ENCODE measurements around the gene FGFBP1.

Gene FGFBP1

GRCh38 chr4:15914736-15915135 lies 23.8 kb downstream of the FGFBP1 start:
- TF ChIP-seq CTCF (IDR thresholded peaks at IDR 0.05; ENCODE audit: low read depth, low read length, missing control alignments): no peak
- no peak overlapping the region for H3K4me3 ChIP-seq (ENCODE audit: low read depth, low read length)
- DNase-seq (ENCODE audit: low read depth): no peak

- H3K4me3 ChIP-seq (ENCODE audit: low read depth, low read length): no peak overlapping the region
- no peak for TF ChIP-seq CTCF (IDR thresholded peaks at IDR 0.05; ENCODE audit: low read depth, low read length, missing control alignments)
- no peak for DNase-seq (ENCODE audit: low read depth)
Measured at GRCh38 chr4:15914291-15914690, 24.2 kb downstream of the FGFBP1 start.

GRCh38 chr4:15913631-15913970 lies 24.9 kb downstream of the FGFBP1 start:
- TF ChIP-seq CTCF (IDR thresholded peaks at IDR 0.05; ENCODE audit: low read depth, low read length, missing control alignments): no peak
- DNase-seq (ENCODE audit: low read depth): no peak
- no peak overlapping the region for H3K4me3 ChIP-seq (ENCODE audit: low read depth, low read length)

DNA sequence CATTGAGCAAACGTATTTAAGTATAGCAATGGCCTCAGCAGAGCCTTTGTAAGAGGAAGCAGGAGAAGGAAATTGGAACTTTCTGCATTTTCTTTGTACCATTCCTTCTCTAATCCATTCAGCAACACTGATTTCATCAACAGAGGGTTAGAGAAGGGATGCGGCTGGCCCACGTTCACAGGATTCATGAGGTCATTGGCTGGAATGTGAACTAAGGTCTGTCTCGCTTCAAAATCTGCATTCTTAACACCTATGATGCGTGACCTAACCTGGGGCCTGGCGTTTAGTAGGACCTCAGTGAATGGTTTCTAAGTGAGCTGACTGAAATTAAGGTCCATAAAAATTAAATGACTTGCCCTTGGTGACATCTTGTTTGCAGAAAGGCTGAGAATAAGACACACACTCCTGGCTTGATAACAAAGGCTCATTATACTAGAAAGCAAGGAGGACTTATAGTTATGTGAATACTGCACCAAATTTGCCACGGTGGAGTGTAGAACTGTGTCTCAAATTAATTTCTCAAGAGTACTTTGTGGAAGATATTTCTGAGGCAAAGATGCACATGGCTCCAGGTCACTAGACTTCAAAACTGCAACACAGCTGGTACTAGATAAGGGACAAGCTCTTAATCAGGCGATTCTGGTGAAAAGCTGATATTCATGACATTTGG lies 25.4 kb downstream of the FGFBP1 start:
- H3K4me3 ChIP-seq (ENCODE audit: low read depth, low read length): no peak overlapping the region
- no peak for DNase-seq (ENCODE audit: low read depth)
- TF ChIP-seq CTCF (IDR thresholded peaks at IDR 0.05; ENCODE audit: low read depth, low read length, missing control alignments): no peak

GRCh38 chr4:15912236-15912635 lies 26.3 kb downstream of the FGFBP1 start:
- no peak overlapping the region for H3K4me3 ChIP-seq (ENCODE audit: low read depth, low read length)
- TF ChIP-seq CTCF (IDR thresholded peaks at IDR 0.05; ENCODE audit: low read depth, low read length, missing control alignments): no peak
- no peak for DNase-seq (ENCODE audit: low read depth)

DNA sequence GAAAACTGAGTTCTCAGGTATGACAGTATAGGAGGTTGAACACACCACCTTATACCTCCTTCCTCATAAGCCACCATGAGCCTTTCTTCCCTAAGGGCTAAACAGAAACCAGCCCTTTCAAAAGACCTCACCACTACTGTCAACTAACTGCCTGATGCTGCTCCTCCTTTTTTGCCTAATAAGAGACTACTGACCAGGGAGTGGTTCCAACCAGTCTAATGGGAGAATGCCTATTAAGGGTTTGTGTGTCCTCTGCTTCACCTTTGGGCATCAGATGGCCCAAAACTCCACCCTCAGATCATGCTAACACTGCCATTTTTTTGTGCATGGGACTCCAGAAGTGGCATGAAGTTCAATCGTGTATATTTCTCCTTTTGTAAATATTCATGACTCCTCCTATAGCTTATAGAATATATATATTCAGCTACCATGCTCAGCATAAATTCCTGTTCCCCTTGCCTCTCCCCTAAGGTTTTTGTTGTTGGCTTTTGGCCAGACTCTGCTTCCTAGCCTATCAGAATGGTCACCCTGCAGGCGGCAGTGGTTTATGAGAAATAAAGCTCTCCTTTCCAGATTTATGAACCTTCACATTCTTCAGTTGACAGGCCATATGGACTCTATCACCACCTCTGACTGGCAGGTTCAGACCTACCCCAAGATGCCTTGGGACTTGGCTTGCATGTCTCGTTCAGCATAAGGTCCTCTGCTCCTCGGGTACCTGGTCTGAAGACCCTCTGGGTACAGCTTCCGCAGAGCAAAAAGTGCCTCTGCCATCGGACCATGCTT lies 28.2 kb downstream of the FGFBP1 start:
- no peak for TF ChIP-seq CTCF (IDR thresholded peaks at IDR 0.05; ENCODE audit: low read depth, low read length, missing control alignments)
- no peak for DNase-seq (ENCODE audit: low read depth)
- H3K4me3 ChIP-seq (ENCODE audit: low read depth, low read length): no peak overlapping the region

DNA sequence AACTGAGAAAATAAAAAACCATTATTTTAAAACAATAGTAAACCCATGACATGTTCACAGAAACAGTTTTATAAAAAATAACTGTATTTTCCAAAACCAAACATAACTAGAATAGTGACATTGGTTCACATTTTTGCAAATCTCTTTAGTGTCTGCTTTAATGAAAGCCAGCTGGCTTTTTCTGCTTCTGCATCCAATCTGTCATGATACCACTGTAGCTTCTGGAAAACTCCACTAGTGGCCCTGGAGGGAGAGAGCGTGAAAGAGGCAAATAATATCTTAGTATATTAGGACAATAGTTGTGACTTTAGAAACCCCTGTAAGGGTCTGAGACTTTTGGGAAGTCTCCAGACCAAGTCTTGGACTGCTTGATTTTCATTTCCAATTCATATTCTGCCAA lies 31.1 kb downstream of the FGFBP1 start:
- TF ChIP-seq CTCF (IDR thresholded peaks at IDR 0.05; ENCODE audit: low read depth, low read length, missing control alignments): no peak
- H3K4me3 ChIP-seq (ENCODE audit: low read depth, low read length): no peak overlapping the region
- DNase-seq (ENCODE audit: low read depth): no peak

Data from GM12864 (cell line).